NB4 (cell line): ENCODE data around the gene SLC4A9.

ENCODE experiments used
- CTCF ChIP-seq: IDR thresholded peaks from one replicate; pipeline ENCODE4 v1.5.1; 2012; ENCODE audit warnings: low read depth, low read length
- MAX ChIP-seq: IDR thresholded peaks from 2 replicates; pipeline ENCODE4 v1.6.1; 2011; ENCODE audit warnings: low read depth, low read length
- POLR2A ChIP-seq: IDR thresholded peaks from 2 replicates; pipeline ENCODE4 v1.6.1; 2011; ENCODE audit warnings: mild to moderate bottlenecking; ENCODE audit not compliant: insufficient read length; ENCODE audit errors: extremely low read depth

GRCh38 chr5:140347360-140347759, 12.6 kb upstream of the SLC4A9 start:
- no peak for TF ChIP-seq CTCF
- TF ChIP-seq MAX: no peak
- no peak for TF ChIP-seq POLR2A
